ENCODE data around the gene PRIMPOL. TPM values are rescaled to one million over a fixed set of nuclear protein-coding genes. Genes with fewer than 3 reads are reported as not detected.

The PRIMPOL gene
- total RNA-seq, 1 donor from 2014 or later: 12.8 TPM

DNA sequence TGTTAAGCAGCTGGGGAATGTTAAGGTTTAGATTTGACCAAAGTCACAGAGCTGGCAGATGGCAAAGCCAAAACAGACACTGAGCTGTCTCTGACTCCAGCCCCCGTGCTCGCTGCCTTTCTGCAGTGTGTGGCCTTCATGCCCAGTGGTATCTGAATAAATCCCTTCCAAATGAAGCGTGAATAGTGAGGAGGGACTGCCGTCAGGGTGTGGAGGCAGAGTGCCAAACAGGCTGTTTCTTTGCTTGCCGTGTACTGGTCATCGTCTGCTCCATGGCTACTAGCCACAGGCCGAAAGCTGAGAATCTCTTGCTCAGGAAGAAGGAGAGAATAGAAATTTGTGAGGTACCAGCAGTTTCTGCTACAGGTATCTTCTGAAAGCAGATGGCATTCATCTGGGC is 19.7 kb downstream of the PRIMPOL start:
- Mint-ChIP-seq H3K9me3 (ENCODE audit: unreplicated experiment) (peaks cover 2% of the 10 kb centered on the region), H3K4me1 (ENCODE audit: low read depth, unreplicated experiment) (peaks cover 8% of the 10 kb centered on the region), H3K4me3 (ENCODE audit: unreplicated experiment) (no peak overlapping the region), H3K36me3 (ENCODE audit: unreplicated experiment) (peaks cover 8% of the 10 kb centered on the region), H3K27ac (ENCODE audit: unreplicated experiment) (no peak overlapping the region), H3K27me3 (ENCODE audit: unreplicated experiment) (peaks cover 7% of the 10 kb centered on the region)
- TF ChIP-seq, protein P1, sequence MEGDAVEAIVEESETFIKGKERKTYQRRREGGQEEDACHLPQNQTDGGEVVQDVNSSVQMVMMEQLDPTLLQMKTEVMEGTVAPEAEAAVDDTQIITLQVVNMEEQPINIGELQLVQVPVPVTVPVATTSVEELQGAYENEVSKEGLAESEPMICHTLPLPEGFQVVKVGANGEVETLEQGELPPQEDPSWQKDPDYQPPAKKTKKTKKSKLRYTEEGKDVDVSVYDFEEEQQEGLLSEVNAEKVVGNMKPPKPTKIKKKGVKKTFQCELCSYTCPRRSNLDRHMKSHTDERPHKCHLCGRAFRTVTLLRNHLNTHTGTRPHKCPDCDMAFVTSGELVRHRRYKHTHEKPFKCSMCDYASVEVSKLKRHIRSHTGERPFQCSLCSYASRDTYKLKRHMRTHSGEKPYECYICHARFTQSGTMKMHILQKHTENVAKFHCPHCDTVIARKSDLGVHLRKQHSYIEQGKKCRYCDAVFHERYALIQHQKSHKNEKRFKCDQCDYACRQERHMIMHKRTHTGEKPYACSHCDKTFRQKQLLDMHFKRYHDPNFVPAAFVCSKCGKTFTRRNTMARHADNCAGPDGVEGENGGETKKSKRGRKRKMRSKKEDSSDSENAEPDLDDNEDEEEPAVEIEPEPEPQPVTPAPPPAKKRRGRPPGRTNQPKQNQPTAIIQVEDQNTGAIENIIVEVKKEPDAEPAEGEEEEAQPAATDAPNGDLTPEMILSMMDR (IDR thresholded peaks at IDR 0.05; ENCODE audit: partially characterized antibody, unreplicated experiment): no peak
- DNase-seq: no peak

DNA sequence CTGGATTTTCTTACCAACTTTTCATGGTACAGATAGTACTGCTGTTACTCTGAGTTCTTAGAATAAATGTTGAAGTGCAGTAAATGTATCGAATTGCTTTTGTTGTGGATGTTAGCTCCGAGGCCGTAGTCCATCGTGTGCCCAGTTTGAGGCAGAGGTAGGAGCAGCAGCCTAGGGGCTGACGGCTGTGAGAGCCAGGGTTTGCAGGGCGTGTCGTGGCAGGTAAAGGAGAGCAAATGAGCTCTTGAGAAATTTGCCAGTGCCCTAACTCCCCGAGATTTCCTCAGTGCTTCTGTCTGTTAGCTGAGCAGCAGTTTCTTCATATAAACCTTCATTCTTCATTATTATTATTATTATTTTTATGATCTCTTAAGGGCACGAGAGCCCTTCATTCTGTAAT is 21.6 kb downstream of the PRIMPOL start:
- Mint-ChIP-seq H3K4me3 (ENCODE audit: unreplicated experiment) (no peak overlapping the region), H3K27ac (ENCODE audit: unreplicated experiment) (no peak overlapping the region), H3K4me1 (ENCODE audit: low read depth, unreplicated experiment) (peaks cover 8% of the 10 kb centered on the region), H3K36me3 (ENCODE audit: unreplicated experiment) (peaks cover 8% of the 10 kb centered on the region), H3K9me3 (ENCODE audit: unreplicated experiment) (peaks cover 2% of the 10 kb centered on the region), H3K27me3 (ENCODE audit: unreplicated experiment) (peaks cover 7% of the 10 kb centered on the region)
- DNase-seq: no peak
- TF ChIP-seq, protein P1 (IDR thresholded peaks at IDR 0.05; ENCODE audit: partially characterized antibody, unreplicated experiment): no peak

DNA sequence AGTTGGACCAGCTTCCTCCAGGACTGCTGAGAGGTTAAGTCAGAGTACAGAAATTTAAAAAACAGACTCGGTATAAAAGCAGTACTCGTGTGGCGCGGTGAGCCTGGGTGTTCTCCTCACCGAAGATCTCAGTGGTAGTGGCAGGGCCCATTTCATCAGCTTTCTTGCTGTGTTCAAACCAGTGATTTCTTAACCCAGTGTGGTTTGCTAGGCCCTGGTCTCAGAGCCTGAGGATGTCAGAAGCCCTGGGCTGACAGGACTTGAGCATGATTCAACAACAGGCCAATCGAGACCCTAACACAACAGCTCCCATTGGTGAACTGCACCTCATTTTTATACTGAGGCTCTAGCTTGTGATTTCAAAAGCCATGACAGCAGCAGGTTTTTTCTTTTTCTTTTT is 23.2 kb downstream of the PRIMPOL start:
- H3K27me3 Mint-ChIP-seq (ENCODE audit: unreplicated experiment): peaks cover 7% of the 10 kb centered on the region
- H3K4me1 Mint-ChIP-seq (ENCODE audit: low read depth, unreplicated experiment): peaks cover 8% of the 10 kb centered on the region

DNA sequence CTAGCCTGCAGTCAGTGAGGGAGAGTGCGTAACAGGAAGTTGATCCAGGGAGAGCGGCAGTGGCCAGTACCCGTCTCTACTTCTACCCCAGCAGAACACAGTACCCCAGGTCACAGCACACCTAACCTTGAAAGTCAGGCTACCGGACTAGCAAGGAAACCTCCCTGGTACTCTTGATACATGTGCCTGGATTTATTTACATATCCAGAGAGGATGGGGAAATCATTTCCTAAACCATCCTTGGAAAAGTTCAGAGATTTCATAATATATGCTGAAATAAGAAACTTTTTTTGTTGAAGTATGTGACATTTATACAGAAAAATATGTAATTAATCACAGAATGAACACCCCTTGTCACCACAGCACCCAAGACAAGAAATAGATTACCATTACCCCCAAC is 24.5 kb downstream of the PRIMPOL start:
- DNase-seq: no peak
- Mint-ChIP-seq H3K4me3 (ENCODE audit: unreplicated experiment) (no peak overlapping the region), H3K27ac (ENCODE audit: unreplicated experiment) (no peak overlapping the region), H3K36me3 (ENCODE audit: unreplicated experiment) (no peaks in the 10 kb centered on the region), H3K27me3 (ENCODE audit: unreplicated experiment) (peaks cover 7% of the 10 kb centered on the region), H3K9me3 (ENCODE audit: unreplicated experiment) (peaks cover 2% of the 10 kb centered on the region), H3K4me1 (ENCODE audit: low read depth, unreplicated experiment) (peaks cover 6% of the 10 kb centered on the region)
- TF ChIP-seq, protein P1 (IDR thresholded peaks at IDR 0.05; ENCODE audit: partially characterized antibody, unreplicated experiment): no peak

More for the DNA sequence above, 23.2 kb downstream of the PRIMPOL start:
- H3K27ac Mint-ChIP-seq (ENCODE audit: unreplicated experiment): no peak overlapping the region
- no peak for DNase-seq
- H3K36me3 Mint-ChIP-seq (ENCODE audit: unreplicated experiment): peaks cover 7% of the 10 kb centered on the region
- TF ChIP-seq, protein P1 (IDR thresholded peaks at IDR 0.05; ENCODE audit: partially characterized antibody, unreplicated experiment): no peak
- H3K9me3 Mint-ChIP-seq (ENCODE audit: unreplicated experiment): peaks cover 2% of the 10 kb centered on the region
- no peak overlapping the region for H3K4me3 Mint-ChIP-seq (ENCODE audit: unreplicated experiment)

DNA sequence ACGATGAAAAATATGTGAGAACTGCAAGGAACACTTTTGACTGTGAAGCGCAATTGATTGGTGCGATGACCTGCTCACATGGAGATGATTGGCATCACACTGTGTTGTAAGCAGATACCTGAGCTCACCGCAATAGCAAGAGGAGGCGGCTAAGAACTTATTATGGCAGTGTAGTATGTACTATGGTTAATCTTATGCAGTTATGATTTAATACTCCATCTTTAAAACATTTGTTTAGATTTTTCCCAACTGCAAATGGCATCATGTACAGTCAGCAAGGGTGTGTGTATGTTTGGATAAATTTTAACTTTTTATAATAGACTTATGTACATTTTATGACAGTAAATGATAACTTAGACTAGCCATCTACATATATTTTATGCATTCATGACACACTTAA is 25.5 kb downstream of the PRIMPOL start:
- TF ChIP-seq, protein P1 (IDR thresholded peaks at IDR 0.05; ENCODE audit: partially characterized antibody, unreplicated experiment): no peak
- Mint-ChIP-seq H3K36me3 (ENCODE audit: unreplicated experiment) (no peaks in the 10 kb centered on the region), H3K27ac (ENCODE audit: unreplicated experiment) (no peak overlapping the region), H3K9me3 (ENCODE audit: unreplicated experiment) (peaks cover 2% of the 10 kb centered on the region), H3K27me3 (ENCODE audit: unreplicated experiment) (peaks cover 4% of the 10 kb centered on the region), H3K4me1 (ENCODE audit: low read depth, unreplicated experiment) (no peaks in the 10 kb centered on the region), H3K4me3 (ENCODE audit: unreplicated experiment) (no peak overlapping the region)
- no peak for DNase-seq

Measured in glutamatergic neuron (in vitro differentiated cells).